H1 (cell line): Measurements from ENCODE around the gene AFG1L. TPM values are rescaled to one million over a fixed set of nuclear protein-coding genes. Genes with fewer than 3 reads are reported as not detected.

Experiments
- CTCF ChIA-PET: fragments of 300-600 bp; sonication (Branson Sonifier 250); formaldehyde crosslinking; loops from one replicate; lab custom pipeline; 2021; ENCODE audit not compliant: partially characterized antibody; lab: Charles Lee
- POLR2A ChIA-PET: fragments of 300-600 bp; sonication (Branson Sonifier 250); formaldehyde crosslinking; loops from one replicate; lab custom pipeline; 2021; ENCODE audit warnings: inconsistent platforms; ENCODE audit not compliant: partially characterized antibody; lab: Charles Lee
- DNase-seq, 2 experiments: peaks; one replicate each; pipeline versions ENCODE4 v3.0.0 to v3.0.0-alpha.2; 2010 to 2022; ENCODE audit warnings: low spot score in 2 of 2, low read depth in 1 of 2, mixed read lengths in 1 of 2
- FAIRE-seq: peaks from 2 replicates; lab custom pipeline; 2011; peaks lifted over from hg19 to GRCh38; lab: Jason Lieb, UNC
- H2AFZ ChIP-seq: 2 replicates; pipeline ENCODE4 v1.8.1; 2012; ENCODE audit warnings: low read length, inconsistent platforms
- H2AK5ac ChIP-seq: 2 replicates; pipeline ENCODE4 v1.6.1; 2013; ENCODE audit warnings: low read depth, low read length
- H2BK120ac ChIP-seq: replicated peaks from 2 replicates; pipeline ENCODE3; 2013; ENCODE audit warnings: low read depth, low read length, inconsistent platforms
- H2BK12ac ChIP-seq: 2 replicates; pipeline ENCODE4 v1.6.1; 2013; ENCODE audit warnings: low read depth, low read length
- H2BK15ac ChIP-seq: 2 replicates; pipeline ENCODE4 v1.6.1; 2013; ENCODE audit warnings: low read length
- H2BK20ac ChIP-seq: 2 replicates; pipeline ENCODE4 v1.6.1; 2013; ENCODE audit warnings: low read length
- H2BK5ac ChIP-seq: 2 replicates; pipeline ENCODE4 v1.6.1; 2013; ENCODE audit warnings: low read depth, low read length
- H3K14ac ChIP-seq: 2 replicates; pipeline ENCODE4 v1.6.1; 2013; ENCODE audit warnings: inconsistent platforms; ENCODE audit not compliant: insufficient read length
- H3K18ac ChIP-seq: 2 replicates; pipeline ENCODE4 v1.6.1; 2013; ENCODE audit warnings: low read length; ENCODE audit errors: extremely low read depth
- H3K23ac ChIP-seq: 2 replicates; pipeline ENCODE4 v1.6.1; 2013; ENCODE audit warnings: inconsistent platforms; ENCODE audit not compliant: insufficient read length
- H3K23me2 ChIP-seq: 2 replicates; pipeline ENCODE4 v1.6.1; 2013; ENCODE audit warnings: low read depth, low read length
- H3K27ac ChIP-seq: 2 replicates; pipeline ENCODE4 v1.6.1; 2011; ENCODE audit warnings: low read depth, low read length, inconsistent platforms
- H3K27me3 ChIP-seq, 4 experiments: replicated peaks in 1 of 4; 1 replicate in 1 of 4; 2 replicates in 3 of 4; pipeline versions ENCODE4 v1.6.1 to v1.8.1; 2011 to 2013; ENCODE audit warnings: low read length in 3 of 4, mild to moderate bottlenecking in 3 of 4, inconsistent platforms in 2 of 4, mixed read lengths in 2 of 4, moderate library complexity in 1 of 4; ENCODE audit not compliant: control insufficient read depth in 3 of 4, insufficient read depth in 3 of 4; ENCODE audit errors: extremely low read depth in 1 of 4
- H3K36me3 ChIP-seq, 4 experiments: 2 replicates each; pipeline versions ENCODE4 v1.6.1 to v1.8.1; 2011 to 2013; ENCODE audit warnings: mild to moderate bottlenecking in 4 of 4, low read length in 3 of 4, moderate library complexity in 2 of 4, control low read depth in 1 of 4, inconsistent platforms in 1 of 4; ENCODE audit not compliant: insufficient read depth in 4 of 4, control insufficient read depth in 2 of 4
- H3K4ac ChIP-seq: replicated peaks from 2 replicates; pipeline ENCODE3; 2013; ENCODE audit warnings: low read length, low read depth, mixed read lengths, inconsistent platforms; ENCODE audit not compliant: insufficient read length
- H3K4me1 ChIP-seq, 4 experiments: replicated peaks in 1 of 4; 1 replicate in 1 of 4; 2 replicates in 3 of 4; pipeline versions ENCODE4 v1.6.1 to v1.8.1; 2011 to 2013; ENCODE audit warnings: low read length in 3 of 4, inconsistent platforms in 2 of 4, mixed read lengths in 1 of 4; ENCODE audit not compliant: insufficient read depth in 4 of 4, control insufficient read depth in 3 of 4
- H3K4me2 ChIP-seq, 2 experiments: 2 replicates each; pipeline versions ENCODE4 v1.6.1 to v1.8.1; 2011 to 2013; ENCODE audit warnings: low read depth in 2 of 2, low read length in 2 of 2, control low read depth in 1 of 2, inconsistent platforms in 1 of 2, mild to moderate bottlenecking in 1 of 2; ENCODE audit not compliant: insufficient read depth in 1 of 2
- H3K4me3 ChIP-seq, 4 experiments: fragments of 200-600, 300-600 bp in 1 of 4; sonication (generic), shearing (Covaris generic), sonication (Bioruptor Twin) in 1 of 4; 2 replicates each; pipeline versions ENCODE4 v1.5.1 to v1.8.1; 2011 to 2016; ENCODE audit warnings: low read length in 4 of 4, low read depth in 3 of 4, control low read depth in 2 of 4, inconsistent platforms in 2 of 4, mild to moderate bottlenecking in 2 of 4, mixed read lengths in 1 of 4, moderate library complexity in 1 of 4; ENCODE audit not compliant: insufficient read depth in 2 of 4; ENCODE audit errors: extremely low read depth in 1 of 4
- H3K56ac ChIP-seq: replicated peaks from 2 replicates; pipeline ENCODE3; 2013; ENCODE audit warnings: low read depth, mild to moderate bottlenecking, mixed read lengths, low read length, inconsistent platforms; ENCODE audit not compliant: insufficient read length
- H3K79me1 ChIP-seq: 2 replicates; pipeline ENCODE4 v1.6.1; 2013; ENCODE audit warnings: low read depth, low read length, control low read depth
- H3K79me2 ChIP-seq, 2 experiments: 2 replicates each; pipeline versions ENCODE4 v1.6.1 to v1.8.1; 2012 to 2013; ENCODE audit warnings: low read length in 2 of 2, mild to moderate bottlenecking in 2 of 2, inconsistent platforms in 1 of 2; ENCODE audit not compliant: insufficient read depth in 2 of 2, control insufficient read depth in 1 of 2
- H3K9ac ChIP-seq, 4 experiments: replicated peaks in 1 of 4; 1 replicate in 1 of 4; 2 replicates in 3 of 4; pipeline versions ENCODE4 v1.6.1 to v1.8.1; 2011 to 2013; ENCODE audit warnings: low read depth in 3 of 4, low read length in 3 of 4, control low read depth in 2 of 4, mild to moderate bottlenecking in 2 of 4, moderate library complexity in 2 of 4, inconsistent platforms in 1 of 4; ENCODE audit errors: extremely low read depth in 1 of 4
- H3K9me3 ChIP-seq, 2 experiments: 2 replicates each; pipeline versions ENCODE4 v1.6.1 to v1.8.1; 2012 to 2013; ENCODE audit warnings: mild to moderate bottlenecking in 2 of 2, moderate library complexity in 2 of 2, control low read depth in 1 of 2, inconsistent platforms in 1 of 2, low read depth in 1 of 2, low read length in 1 of 2, mixed read lengths in 1 of 2; ENCODE audit not compliant: insufficient read depth in 2 of 2
- H4K20me1 ChIP-seq, 2 experiments: replicated peaks in 1 of 2; 2 replicates each; pipeline versions ENCODE3 to v1.8.1; 2011 to 2013; ENCODE audit warnings: inconsistent platforms in 2 of 2, low read length in 2 of 2, mild to moderate bottlenecking in 1 of 2; ENCODE audit not compliant: insufficient read depth in 2 of 2, control insufficient read depth in 1 of 2
- H4K5ac ChIP-seq: 2 replicates; pipeline ENCODE4 v1.6.1; 2013; ENCODE audit warnings: low read length, low read depth, mixed read lengths, inconsistent platforms; ENCODE audit not compliant: insufficient read length
- H4K8ac ChIP-seq: 2 replicates; pipeline ENCODE4 v1.8.0; 2013; ENCODE audit warnings: mild to moderate bottlenecking, moderate library complexity, low read length, inconsistent platforms; ENCODE audit not compliant: insufficient read depth; ENCODE audit errors: extremely low read depth
- H4K91ac ChIP-seq: replicated peaks from 2 replicates; pipeline ENCODE3; 2013; ENCODE audit warnings: low read length, mixed read lengths, inconsistent platforms; ENCODE audit not compliant: insufficient read length
- JUN ChIP-seq: IDR thresholded peaks from 2 replicates; pipeline ENCODE4 v1.6.1; 2011; ENCODE audit warnings: low read depth, mild to moderate bottlenecking, improper control_type of control experiment, low read length
- NRF1 ChIP-seq: IDR thresholded peaks from 2 replicates; pipeline ENCODE4 v1.6.1; 2011; ENCODE audit warnings: mild to moderate bottlenecking, low read depth, low read length, improper control_type of control experiment
- POU5F1 ChIP-seq: IDR thresholded peaks from 2 replicates; pipeline ENCODE4 v1.6.1; 2011; ENCODE audit warnings: low read depth, mild to moderate bottlenecking, low read length, moderate library complexity
- SIX5 ChIP-seq: IDR thresholded peaks from 2 replicates; pipeline ENCODE4 v1.6.1; 2011; ENCODE audit warnings: mild to moderate bottlenecking, low read depth, low read length
- WGBS, 2 experiments: shearing (Covaris generic) in 1 of 2; methylation state at CpG; one replicate each; pipeline versions ENCODE4 v1.1.6 to v1.1.7; 2013 to 2015; ENCODE audit warnings: low lambda C conversion rate in 2 of 2, mixed read lengths in 2 of 2, inconsistent platforms in 1 of 2, low coverage in 1 of 2, missing lambda C conversion rate in 1 of 2; ENCODE audit not compliant: insufficient replicate concordance in 2 of 2, insufficient coverage in 1 of 2, insufficient read length in 1 of 2; ENCODE audit errors: extremely low coverage in 1 of 2, missing lambda C conversion rate in 1 of 2; 5-methylcytosine and 5-hydroxymethylcytosine counted together
- polyA plus RNA-seq, 7 experiments: library from polyadenylated mRNA; depleted of rRNA in 3 of 7; stranded (reverse) in 5 of 7; unstranded in 2 of 7; fragments of >200 nt in 5 of 7; fragments of 200-250 nt in 2 of 7; gene quantifications; 1 replicate in 5 of 7; 2 replicates in 1 of 7; 4 replicates in 1 of 7; pipeline versions ENCODE4 v1.2.1 to v1.2.3, GENCODE V29; 2011 to 2013; ENCODE audit warnings: missing spikeins in 2 of 7, mixed read lengths in 2 of 7
- total RNA-seq: library from RNA; stranded (reverse); fragmentation: NEBNext Ultra II Directional; extraction: Animal tissue kit (Norgen Biotek cat#: 25700); gene quantifications from 2 replicates; pipeline ENCODE4 v1.2.1, GENCODE V29; 2021

The AFG1L gene
- total and polyA plus RNA-seq, 2 of the 8 experiments (the other 6 are each of a cell fraction or from before 2014, with no cell fraction given): 0.98 to 5.7 TPM

DNA sequence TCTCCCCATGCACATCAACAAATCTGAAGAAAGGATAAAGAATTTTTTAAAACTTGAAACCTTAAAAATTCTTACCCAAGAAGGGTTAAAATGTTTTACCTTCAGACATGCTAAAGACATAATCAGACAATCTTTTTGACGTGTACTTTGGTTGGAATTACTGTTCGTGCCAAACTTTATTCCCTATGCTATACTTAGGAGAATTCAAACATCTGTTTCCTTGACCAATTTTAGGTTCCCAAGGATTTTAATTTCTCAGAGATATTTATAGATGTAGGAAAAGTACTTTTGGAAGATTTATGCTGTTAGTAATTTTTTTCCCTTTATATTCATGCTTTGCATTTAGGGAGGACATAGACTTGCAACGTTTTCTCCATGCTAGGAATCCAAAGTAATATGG, 108.4 kb downstream of the AFG1L start:
- H3K23me2 ChIP-seq: no peaks in the 10 kb centered on the region
- no peak overlapping the region for H3K9ac ChIP-seq
- ChIA-PET CTCF (interaction anchor here (1.9 kb wide), 1 partner anchor 227 kb away, joined by 5 read pairs; no protein-coding TSS in a partner anchor), POLR2A (no interaction called here)
- H3K14ac ChIP-seq: no peak overlapping the region
- no peak overlapping the region for H2BK120ac ChIP-seq
- H2AK5ac ChIP-seq: no peak overlapping the region
- TF ChIP-seq POU5F1: no peak
- no peak for TF ChIP-seq SIX5
- no peak for TF ChIP-seq NRF1
- TF ChIP-seq JUN: no peak
- no peak overlapping the region for H4K91ac ChIP-seq
- no peak overlapping the region for H3K56ac ChIP-seq
- no peaks in the 10 kb centered on the region for H3K27me3 ChIP-seq
- H3K27ac ChIP-seq: no peak overlapping the region
- H3K4me2 ChIP-seq: no peak overlapping the region
- 92% methylated on average over 3 of the region's 3 CpGs; no CpG with 5 or more reads in 1 of the 2 experiments for WGBS, 2 experiments
- no peak overlapping the region for H2BK20ac ChIP-seq
- H3K4me3 ChIP-seq: no peak overlapping the region
- FAIRE-seq (no peak), DNase-seq (no peak)
- no peak overlapping the region for H2BK12ac ChIP-seq
- H3K23ac ChIP-seq: no peak overlapping the region
- H4K8ac ChIP-seq: no peak overlapping the region
- no peak overlapping the region for H3K4ac ChIP-seq
- H4K20me1 ChIP-seq: no peaks in the 10 kb centered on the region
- H3K4me1 ChIP-seq: no peaks in the 10 kb centered on the region
- no peak overlapping the region for H4K5ac ChIP-seq
- no peak overlapping the region for H2BK15ac ChIP-seq
- H2BK5ac ChIP-seq: no peak overlapping the region
- no peaks in the 10 kb centered on the region for H3K79me2 ChIP-seq
- H2AFZ ChIP-seq: no peak overlapping the region
- no peaks in the 10 kb centered on the region for H3K79me1 ChIP-seq
- H3K18ac ChIP-seq: no peak overlapping the region
- no peaks in the 10 kb centered on the region for H3K36me3 ChIP-seq
- no peaks in the 10 kb centered on the region for H3K9me3 ChIP-seq
